Left lung (tissue), 10 donors: ENCODE measurements around the gene CLPSL2. TPM values are rescaled to one million over a fixed set of nuclear protein-coding genes. Genes with fewer than 3 reads are reported as not detected.

Experiments
- ATAC-seq: fragments of 200-7000 bp; cut with Tn5 transposase; one replicate; pipeline ENCODE4 v1.9.1; 2020; ENCODE audit warnings: moderate library complexity
- DNase-seq, 4 donors: peaks; one replicate each; pipeline ENCODE4 v3.0.0-alpha.2; 2013 to 2020
- H3K27ac ChIP-seq, 2 donors: fragments of 200-600 bp; sonication (generic) in 1 of 2; one replicate each; pipeline versions ENCODE4 v1.5.0 to v1.8.0; 2020 to 2021
- H3K27me3 ChIP-seq, 2 donors: fragments of 200-600 bp; sonication (generic) in 1 of 2; one replicate each; pipeline versions ENCODE4 v1.5.0 to v1.8.0; 2020 to 2021
- H3K36me3 ChIP-seq, 2 donors: fragments of 200-600 bp; sonication (generic) in 1 of 2; one replicate each; pipeline versions ENCODE4 v1.5.0 to v1.8.0; 2020 to 2021
- H3K4me1 ChIP-seq, 2 donors: fragments of 200-600 bp; one replicate each; pipeline ENCODE4 v1.8.0; 2021
- H3K4me3 ChIP-seq, 2 donors: fragments of 200-600 bp; sonication (generic) in 1 of 2; one replicate each; pipeline versions ENCODE4 v1.5.0 to v1.8.0; 2020 to 2021; ENCODE audit warnings: mild to moderate bottlenecking in 1 of 2
- H3K9me3 ChIP-seq, 2 donors: fragments of 200-600 bp; sonication (generic) in 1 of 2; one replicate each; pipeline versions ENCODE4 v1.5.0 to v1.8.0; 2020 to 2021
- CTCF ChIP-seq, 2 donors: fragments of 200-600 bp; sonication (generic) in 1 of 2; IDR thresholded peaks; one replicate each; pipeline versions ENCODE4 v1.5.0 to v1.8.0; 2021; ENCODE audit warnings: antibody characterized with exemption in 2 of 2
- intact Hi-C, 2 donors: fragments of 100-400 bp; cut with DNase I; formaldehyde crosslinking; loops; one replicate each; pipeline versions ENCODE4 v1.11.2 to v1.14.2; 2022
- polyA plus RNA-seq, 6 donors: library from polyadenylated mRNA; unstranded; fragments of 120-200 nt; gene quantifications; one replicate each; pipeline ENCODE4 v1.2.1, GENCODE V29; 2013; ENCODE audit not compliant: insufficient read length in 6 of 6
- total RNA-seq, 2 donors: library from RNA; stranded (reverse); fragmentation: NEBNext Ultra II Directional; extraction: Animal tissue kit (Norgen Biotek cat#: 25700); gene quantifications; one replicate each; pipeline ENCODE4 v1.2.1, GENCODE V29; 2021
- donor health status: DM: no; HTN: yes; CAD: no.
- donor health status: DM: no; HTN: no; CAD: no.

Gene CLPSL2
- total and polyA plus RNA-seq, 8 donors = not detected

GRCh38 chr6:35771343-35771627 is 5.1 kb upstream of the CLPSL2 start:
- Histone ChIP-seq H3K27ac (no peak overlapping the region), H3K4me3 (no peak overlapping the region), H3K27me3 (peaks cover 4 to 32% of the 10 kb centered on the region in 2 donors), H3K4me1 (peaks cover 4% of the 10 kb centered on the region in 2 donors), H3K36me3 (no peaks in the 10 kb centered on the region), H3K9me3 (no peaks in the 10 kb centered on the region)
- DNase-seq (no peak), ATAC-seq (no peak)
- no peak for TF ChIP-seq CTCF (IDR thresholded peaks at IDR 0.05)
- intact Hi-C loops = no loop called here

- H3K4me1 ChIP-seq = peaks cover 4 to 10% of the 10 kb centered on the region in 2 donors
- DNase-seq = no peak
- ATAC-seq = no peak
- no peaks in the 10 kb centered on the region for H3K36me3 ChIP-seq
- TF ChIP-seq CTCF (IDR thresholded peaks at IDR 0.05) = no peak
- H3K4me3 ChIP-seq = no peak overlapping the region
- peaks cover 11 to 48% of the 10 kb centered on the region in 2 donors for H3K27me3 ChIP-seq
- intact Hi-C loops = no loop called here
- H3K9me3 ChIP-seq = no peaks in the 10 kb centered on the region
- no peak overlapping the region for H3K27ac ChIP-seq
Measured at GRCh38 chr6:35774116-35774794, 2.1 kb upstream of the CLPSL2 start.

- Histone ChIP-seq H3K4me1 (peaks cover 4 to 10% of the 10 kb centered on the region in 2 donors), H3K36me3 (no peaks in the 10 kb centered on the region), H3K27ac (no peak overlapping the region), H3K4me3 (no peak overlapping the region), H3K27me3 (peaks cover 11 to 48% of the 10 kb centered on the region in 2 donors), H3K9me3 (no peaks in the 10 kb centered on the region)
- DNase-seq (no peak), ATAC-seq (no peak)
- intact Hi-C loops = no loop called here
- no peak for TF ChIP-seq CTCF (IDR thresholded peaks at IDR 0.05)
Measured at GRCh38 chr6:35775031-35775430, 1.4 kb upstream of the CLPSL2 start.

GRCh38 chr6:35777356-35778102 is 1.1 kb downstream of the CLPSL2 start:
- H3K27ac ChIP-seq = no peak overlapping the region
- no peaks in the 10 kb centered on the region for H3K9me3 ChIP-seq
- peaks cover 11 to 48% of the 10 kb centered on the region in 2 donors for H3K27me3 ChIP-seq
- DNase-seq (no peak), ATAC-seq (no peak)
- no peak overlapping the region for H3K4me3 ChIP-seq
- no peaks in the 10 kb centered on the region for H3K36me3 ChIP-seq
- TF ChIP-seq CTCF (IDR thresholded peaks at IDR 0.05) = no peak
- intact Hi-C loops = no loop called here
- H3K4me1 ChIP-seq = peaks cover 4 to 10% of the 10 kb centered on the region in 2 donors

GRCh38 chr6:35778437-35778836 is 2.0 kb downstream of the CLPSL2 start:
- intact Hi-C loops = no loop called here

More at GRCh38 chr6:35778437-35778836, 2.0 kb downstream of the CLPSL2 start:
- no peak overlapping the region for H3K27ac ChIP-seq
- H3K36me3 ChIP-seq = no peaks in the 10 kb centered on the region
- no peak for TF ChIP-seq CTCF (IDR thresholded peaks at IDR 0.05)
- H3K9me3 ChIP-seq = no peaks in the 10 kb centered on the region
- peaks cover 11 to 52% of the 10 kb centered on the region in 2 donors for H3K27me3 ChIP-seq
- no peak overlapping the region for H3K4me3 ChIP-seq
- DNase-seq (no peak), ATAC-seq (no peak)
- H3K4me1 ChIP-seq = peaks cover 4 to 10% of the 10 kb centered on the region in 2 donors
